GM19043 (cell line): ENCODE data around the gene TUG1.

ENCODE experiments used
- ATAC-seq: cut with Tn5 transposase; IDR thresholded peaks from one replicate; pipeline ENCODE4 v1.9.1; 2021; ENCODE audit warnings: low read depth; ENCODE audit not compliant: unreplicated experiment

The TUG1 gene

DNA sequence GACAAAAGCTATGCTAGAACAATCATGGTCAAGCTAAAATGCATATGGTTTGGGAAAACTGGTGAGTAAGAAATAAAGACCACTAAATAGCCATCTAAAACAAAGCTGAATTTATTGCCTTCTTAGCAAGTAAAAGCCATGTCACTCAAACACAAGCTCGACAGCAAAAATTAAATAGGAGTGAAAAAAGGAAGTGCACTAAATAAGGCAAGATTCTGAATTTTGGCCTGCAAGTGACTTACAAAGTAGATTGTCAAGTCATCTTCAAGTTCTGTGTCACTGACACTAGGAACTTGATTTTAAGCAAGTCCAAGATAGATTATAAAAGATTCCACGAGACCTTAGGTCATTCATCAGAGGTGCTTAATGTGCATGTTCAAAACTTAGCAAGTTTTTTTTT is 27.4 kb downstream of the TUG1 start:
- no peak for ATAC-seq

DNA sequence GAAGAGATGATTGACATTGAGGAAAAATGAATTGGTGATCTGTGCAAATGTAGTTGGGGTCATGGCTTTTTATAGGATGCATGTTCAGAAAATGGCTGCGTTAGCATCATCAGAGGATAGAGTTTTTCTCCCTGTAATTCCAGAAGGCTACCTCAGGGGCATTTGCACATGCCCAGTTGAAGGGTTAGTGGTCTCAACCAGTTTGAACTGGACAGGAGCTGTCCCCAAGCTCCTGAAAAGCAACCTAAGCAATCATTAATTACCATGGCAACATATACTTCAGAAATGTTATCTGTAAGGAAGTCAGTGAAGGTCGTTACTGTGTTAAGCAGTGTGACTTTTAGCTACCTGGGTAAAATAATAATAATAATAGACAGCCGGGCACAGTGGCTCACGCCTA is 29.3 kb downstream of the TUG1 start:
- ATAC-seq, result no peak

DNA sequence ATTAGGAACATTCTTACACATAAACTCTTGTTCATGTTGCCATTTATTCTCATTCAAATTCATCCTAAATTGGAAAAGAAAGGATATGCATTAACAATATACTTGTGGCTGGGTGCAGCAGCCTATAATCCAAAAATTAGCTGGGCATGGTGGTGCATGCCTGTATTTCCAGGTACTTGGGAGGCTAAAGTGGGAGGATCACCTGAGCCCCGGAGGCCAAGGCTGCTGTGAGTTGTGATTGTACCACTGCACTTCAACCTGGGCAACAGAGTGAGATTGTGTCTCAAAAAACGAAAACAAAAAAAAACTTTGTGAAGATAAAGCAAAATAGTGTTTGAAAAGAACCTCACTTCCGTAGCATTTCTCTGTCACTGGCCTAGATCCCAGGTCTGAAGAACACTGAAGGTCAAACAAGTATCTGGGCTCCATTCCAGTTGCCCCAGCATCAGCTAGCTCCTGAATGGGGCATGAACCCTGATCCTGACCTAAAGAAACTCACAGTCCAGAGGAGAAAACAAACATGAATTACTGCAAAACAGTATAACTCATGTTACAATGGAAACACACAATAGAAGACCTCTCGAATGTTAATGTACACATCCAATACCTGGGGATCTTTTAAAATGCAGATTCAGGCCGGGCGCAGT is 32.2 kb downstream of the TUG1 start:
- ATAC-seq, result no peak

DNA sequence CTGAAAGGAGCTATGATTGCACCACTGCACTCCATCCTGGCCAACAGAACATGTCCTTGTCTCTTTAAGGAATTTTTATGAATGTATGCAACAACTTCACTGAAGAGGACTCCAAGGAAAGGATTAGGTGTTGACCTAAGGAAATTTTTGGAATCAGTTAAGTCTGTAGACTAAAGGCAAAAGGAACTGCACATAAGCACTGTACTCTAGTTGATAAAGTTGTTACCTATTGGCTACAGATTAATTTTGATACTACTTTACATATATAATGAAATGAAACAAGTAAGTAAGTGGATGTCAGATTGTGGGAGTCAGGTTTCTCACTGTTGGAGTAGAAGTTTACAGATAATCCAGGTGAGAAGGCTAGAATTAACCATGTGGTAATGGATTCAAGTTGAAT is 36.5 kb downstream of the TUG1 start:
- no peak for ATAC-seq

DNA sequence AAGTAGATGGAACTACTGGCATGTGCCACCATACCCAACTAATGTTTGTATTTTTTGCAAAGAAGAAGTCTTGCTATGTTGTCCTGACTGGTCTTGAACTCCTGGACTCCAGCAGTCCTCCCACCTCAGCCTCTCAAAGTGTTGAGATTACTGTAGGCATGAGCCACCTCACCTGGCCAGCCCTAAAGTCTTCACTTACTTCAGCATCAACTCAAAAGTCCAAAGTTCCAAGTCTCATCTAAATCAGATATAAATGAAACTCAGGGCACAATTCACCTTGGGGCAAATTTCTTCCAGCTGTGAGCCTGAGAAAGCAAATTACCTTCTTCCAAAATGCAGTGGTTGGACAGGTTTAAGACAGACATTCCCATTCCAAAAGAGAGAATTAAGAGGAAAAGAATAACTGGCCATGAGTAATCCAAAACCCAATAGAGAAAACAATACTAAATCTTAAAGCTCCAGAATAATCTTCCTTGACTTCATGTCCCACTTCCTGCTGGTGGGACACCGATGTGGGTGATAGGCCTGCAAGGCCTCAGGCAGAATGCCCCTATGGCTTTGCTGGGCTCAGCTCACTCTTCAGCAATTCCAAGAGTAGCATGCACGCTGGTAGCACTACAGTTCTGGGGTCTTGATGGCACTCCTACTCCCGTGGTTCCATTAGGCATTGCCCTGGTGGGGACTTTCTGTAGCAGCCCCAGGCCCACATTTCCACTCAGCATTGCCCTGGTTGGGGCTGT is 50.3 kb downstream of the TUG1 start:
- no peak for ATAC-seq

DNA sequence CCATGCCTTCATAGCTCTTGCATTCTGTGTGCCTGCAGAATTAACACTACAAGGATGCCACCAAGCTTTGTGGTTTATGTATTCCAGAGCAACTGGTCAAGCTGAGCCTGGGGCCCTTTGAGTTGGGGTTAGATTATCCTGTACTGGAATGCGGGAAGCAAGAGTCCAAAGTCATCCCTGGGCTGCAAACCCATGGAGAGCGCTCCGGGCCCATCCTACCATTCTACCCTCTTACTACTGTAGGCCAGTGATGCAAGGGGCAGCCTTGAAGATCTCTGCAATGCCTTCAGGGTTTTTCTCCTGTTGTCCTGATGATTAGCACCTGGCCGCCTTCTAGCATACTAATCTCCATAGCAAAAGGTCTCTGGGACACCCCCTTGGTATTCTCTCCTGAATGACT is 51.3 kb downstream of the TUG1 start:
- no peak for ATAC-seq

DNA sequence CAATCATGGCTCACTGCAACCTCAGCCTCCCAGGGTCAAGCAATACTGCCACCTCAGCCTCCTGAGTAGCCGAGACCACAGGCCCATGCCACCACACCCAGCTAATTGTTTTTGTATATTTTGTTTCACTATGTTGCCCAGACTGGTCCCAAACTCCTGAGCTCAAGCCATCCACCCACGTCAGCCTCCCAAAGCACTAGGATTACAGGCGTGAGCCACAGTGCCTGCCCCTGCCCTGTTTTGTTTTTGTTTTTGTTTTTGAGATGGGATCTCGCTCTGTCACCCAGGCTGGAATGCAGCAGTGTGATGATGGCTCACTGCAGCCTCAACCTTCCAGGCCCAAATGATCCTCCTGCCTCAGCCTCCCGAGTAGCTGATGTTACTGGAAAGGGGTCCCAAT is 53.5 kb downstream of the TUG1 start:
- ATAC-seq, result no peak
